HuH-7 (cell line): ENCODE measurements around the gene E4F1.
"Not testable (repeated sequence)": the region's sequence is repeated elsewhere in the genome, so short reads cannot be mapped to it uniquely, and the experiment has no call there.

Experiments
- DNase-seq: peaks from one replicate; pipeline ENCODE4 v3.0.0; 2011; ENCODE audit warnings: low spot score

The E4F1 gene

GRCh38 chr16:2190002-2190658 is 33.3 kb upstream of the E4F1 start:
- no peak for DNase-seq

- no peak for DNase-seq
Observed at GRCh38 chr16:2190659-2191445, 32.5 kb upstream of the E4F1 start.

GRCh38 chr16:2191446-2191706 is 32.0 kb upstream of the E4F1 start:
- no peak for DNase-seq

DNA sequence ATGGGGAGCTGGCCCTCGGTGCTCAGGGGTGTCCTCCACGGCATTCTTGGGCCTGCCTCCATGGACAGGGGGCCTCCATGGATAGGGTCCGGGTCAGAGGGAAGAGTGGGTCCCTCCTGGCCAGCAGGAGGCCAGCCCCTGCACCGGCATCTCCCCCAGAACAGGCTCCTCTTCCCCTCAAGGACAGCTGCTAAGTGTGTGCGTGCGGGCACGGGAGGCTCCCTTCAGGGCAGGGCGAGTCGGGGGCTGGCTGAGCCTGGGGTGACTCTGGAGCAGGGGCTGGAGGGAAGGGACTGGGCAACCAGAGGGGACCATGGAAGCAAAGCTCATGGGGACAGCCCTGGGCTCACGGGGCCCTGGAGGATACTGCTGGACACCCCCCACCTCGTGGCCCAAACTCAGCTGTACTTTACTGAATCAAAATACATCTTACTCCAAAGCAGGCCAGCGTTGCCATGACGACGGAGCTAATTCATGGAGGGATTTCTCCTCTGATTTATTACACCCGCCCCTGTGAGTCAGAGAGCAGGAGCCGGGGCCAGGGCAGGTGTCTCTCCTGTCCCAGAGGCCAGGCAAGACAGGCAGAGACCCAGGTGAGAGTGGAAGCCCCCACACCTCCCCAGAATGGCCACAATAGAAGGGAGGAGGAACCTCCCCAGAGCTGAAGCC is 29.1 kb upstream of the E4F1 start:
- no peak for DNase-seq

DNA sequence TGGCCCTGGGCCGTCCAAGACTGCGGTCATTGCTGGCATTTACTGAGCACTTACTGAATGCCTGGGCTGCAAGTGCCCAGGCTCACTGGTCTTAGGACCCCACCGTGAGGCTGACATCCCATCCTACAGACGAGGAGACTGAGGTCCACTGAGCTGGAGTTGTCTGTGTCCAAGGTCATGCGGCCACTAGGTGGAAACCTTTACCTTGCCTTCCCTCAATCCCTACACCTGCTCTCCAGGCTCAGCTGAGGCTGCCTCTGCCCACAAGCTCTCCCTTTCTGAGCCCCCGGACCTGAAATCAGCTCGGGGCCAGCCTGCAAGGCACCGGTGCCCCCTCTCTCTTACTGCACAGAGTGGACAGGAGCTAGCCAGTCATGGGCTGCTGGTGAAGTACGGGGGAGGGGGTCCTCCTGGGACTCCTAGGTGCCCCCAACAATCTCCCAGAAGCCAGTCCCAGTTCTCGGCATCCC is 28.5 kb upstream of the E4F1 start:
- DNase-seq, result peak; percentile 93

DNA sequence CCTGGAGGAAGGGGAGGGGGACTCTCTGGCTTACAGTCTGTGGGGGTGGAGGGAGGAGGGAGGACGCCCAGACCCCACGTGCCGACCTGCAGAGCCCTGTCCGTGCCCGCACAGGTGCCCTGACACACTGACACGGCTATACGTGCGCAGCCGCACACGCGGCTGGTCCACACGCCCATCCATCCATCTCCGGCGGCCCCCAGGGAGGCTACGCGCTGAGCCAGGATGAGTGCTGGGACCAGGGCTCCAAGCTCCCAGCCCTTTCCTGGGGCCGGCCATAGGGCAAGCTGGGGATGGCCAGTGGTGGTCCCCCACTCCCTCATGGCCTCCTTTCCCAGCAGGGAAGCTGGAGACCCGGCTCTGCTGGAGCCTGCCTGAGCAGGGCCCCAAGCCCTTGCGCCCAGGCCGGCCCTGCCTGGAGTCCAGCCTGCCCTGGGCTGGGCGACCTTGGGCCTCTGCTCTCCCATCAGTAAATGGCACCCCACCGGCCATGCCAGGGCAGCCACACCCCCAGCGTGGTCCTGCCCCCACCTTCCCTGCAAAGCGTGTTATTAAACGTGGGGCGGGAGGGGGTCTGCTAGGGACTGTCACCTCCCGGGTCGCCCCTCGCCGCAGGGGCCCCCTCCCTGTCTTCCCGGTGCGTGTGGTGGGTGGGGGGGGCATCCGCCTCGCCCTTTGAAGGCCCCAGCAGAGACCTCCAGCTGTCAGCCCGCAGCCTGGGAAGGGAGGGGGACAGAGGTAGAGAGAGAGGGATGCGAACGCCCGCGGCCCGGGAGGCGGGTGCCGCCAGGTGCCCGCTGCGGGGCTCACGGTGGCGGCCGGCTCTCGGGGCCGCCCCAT is 27.8 kb upstream of the E4F1 start:
- DNase-seq, result no peak

DNA sequence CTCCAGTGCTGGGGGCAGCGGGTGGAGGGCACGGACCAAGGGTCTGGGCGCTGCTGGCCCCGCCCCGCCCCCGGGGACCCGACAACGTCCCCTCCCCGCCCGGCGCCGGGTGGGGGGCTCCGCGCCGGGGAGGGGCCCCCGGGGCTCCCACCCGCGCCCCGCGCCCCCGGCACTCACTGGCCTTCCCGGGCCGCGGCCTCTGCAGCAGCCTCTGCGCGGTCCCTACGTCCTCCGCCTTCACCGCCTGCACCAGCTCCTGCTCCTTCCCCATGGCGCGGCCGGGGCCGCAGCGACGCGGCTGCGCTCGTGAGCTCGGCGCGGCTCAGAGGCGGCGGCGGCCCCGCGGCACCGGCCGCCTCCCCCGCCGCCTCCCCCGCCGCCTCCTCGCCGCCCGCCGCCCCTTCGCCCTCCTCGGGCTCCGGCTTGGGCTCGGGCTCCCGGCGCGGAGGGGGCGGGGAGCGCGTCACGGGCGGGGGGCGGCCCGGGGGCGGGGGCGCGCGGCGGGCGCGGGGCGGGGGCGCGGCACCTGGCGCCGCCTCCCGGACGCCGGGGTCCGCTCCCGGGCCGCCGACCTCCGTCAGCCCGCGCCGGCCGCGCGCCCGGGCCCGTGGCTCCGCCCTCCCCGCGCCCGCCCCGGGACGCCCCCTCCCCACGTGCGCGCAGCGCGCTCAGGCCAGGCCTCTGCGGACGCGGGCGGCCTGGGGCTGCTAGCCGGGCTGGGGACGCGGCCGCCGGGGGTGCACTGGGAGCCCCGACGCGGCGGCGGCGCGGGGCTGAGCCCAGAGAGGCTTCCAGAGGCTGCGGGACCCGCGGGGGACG is 27.0 kb upstream of the E4F1 start, which contains the start of gene CASKIN1:
CASKIN1 (minus strand) TSS at position 444 of the 819 bp plus-strand sequence; CDS start at position 271, 173 bp downstream.
- no peak for DNase-seq

DNA sequence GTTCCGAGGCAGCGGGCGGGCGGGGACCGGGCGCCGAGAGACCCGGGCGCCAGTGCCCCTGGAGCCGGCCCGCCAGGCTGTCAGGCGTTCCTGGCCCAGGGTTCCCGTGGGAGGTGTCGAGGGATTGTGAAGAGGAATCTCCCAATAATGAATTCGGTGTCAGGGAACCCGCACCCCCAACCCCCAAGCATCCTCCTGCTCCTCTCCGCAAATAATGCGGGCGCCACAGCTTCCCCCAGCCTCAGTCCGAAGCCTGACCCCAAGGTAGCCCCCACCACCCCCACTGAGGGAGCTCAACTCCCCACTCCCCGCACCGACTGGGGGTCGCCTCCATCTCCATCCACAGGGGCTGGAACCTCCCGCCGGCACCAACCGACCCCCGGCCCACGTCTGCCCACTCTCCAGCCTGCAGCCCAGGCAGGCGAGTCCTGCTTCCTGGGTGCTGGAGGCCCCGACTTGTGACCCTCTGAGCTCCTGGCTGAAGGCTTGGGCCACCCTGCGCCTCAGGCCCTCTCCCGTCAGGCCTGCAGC is 26.3 kb upstream of the E4F1 start:
- no peak for DNase-seq

DNA sequence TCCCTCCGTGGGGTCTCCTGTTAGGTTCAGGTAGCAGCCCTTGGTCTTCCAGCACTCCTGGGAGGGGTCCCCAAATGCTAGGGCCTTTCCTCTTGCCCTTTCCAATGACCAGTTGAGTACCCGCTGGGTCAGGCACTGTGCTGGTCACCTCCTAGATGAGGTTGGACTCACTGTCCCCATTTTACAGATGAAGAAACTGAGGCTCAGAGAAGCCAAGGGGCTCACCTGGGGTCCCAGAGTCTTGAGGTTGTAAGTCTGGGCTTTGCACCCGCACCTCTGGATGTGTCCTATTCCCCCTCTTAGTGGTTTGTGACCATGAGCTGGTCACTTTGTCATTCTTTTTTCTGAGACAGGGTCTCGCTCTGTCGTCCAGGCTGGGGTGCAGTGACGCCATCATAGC is 25.6 kb upstream of the E4F1 start:
- DNase-seq, result no peak

- no peak for DNase-seq
Observed at GRCh38 chr16:2198283-2198682, 25.1 kb upstream of the E4F1 start.

- DNase-seq, result no peak
Observed at GRCh38 chr16:2199095-2199494, 24.3 kb upstream of the E4F1 start.

DNA sequence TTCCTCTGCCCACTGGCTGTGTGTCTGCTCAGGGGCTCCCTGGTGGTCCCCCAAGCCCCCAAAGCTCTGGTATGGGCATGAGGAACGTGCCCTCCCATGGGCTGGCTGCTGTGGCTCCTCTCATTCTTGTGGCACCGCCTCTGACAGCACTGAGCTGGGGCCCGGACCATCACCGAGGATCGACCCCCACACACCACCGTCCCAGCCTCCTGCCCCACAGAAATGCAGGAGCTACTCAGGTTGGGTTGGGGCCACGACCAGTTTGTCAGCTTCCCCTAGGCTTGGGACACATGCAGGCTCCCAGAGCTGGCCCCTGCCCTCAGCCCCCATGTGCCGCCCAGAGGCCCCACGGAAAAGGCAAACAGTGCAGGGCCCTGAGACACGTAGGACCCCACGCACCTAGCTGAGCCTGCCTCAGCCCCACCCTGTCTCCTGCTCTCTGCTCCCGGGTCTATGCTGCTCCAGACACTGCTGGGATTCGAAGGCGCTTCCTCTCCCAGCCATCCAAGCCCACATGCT is 23.7 kb upstream of the E4F1 start:
- DNase-seq, result no peak

GRCh38 chr16:2200313-2200712 is 23.1 kb upstream of the E4F1 start:
- no peak for DNase-seq

DNA sequence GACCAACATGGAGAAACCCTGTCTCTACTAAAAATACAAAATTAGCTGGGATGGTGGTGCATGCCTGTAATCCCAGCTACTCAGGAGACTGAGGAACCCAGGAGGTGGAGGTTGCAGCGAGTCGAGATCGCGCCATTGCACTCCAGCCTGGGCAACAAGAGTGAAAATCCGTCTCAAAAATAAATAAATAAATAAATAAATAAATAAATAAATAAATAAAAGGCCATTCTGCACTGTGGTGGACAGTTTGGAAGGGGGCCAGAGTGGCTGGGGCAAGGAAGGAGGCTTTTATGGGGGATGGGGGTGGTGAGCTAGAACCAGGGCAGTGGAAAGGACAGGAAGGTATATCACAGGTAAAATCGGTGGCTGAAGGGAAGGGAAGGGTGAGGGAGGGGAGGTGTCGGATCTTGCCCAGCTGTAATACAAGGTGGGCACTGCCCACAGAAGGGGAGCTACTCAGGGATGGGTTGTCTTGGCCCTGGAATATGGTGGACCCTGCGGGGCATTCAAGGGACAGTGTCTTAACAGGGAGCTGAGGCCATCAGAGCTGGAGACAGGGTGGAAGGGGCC is 20.2 kb upstream of the E4F1 start:
- not testable (repeated sequence) for DNase-seq

DNA sequence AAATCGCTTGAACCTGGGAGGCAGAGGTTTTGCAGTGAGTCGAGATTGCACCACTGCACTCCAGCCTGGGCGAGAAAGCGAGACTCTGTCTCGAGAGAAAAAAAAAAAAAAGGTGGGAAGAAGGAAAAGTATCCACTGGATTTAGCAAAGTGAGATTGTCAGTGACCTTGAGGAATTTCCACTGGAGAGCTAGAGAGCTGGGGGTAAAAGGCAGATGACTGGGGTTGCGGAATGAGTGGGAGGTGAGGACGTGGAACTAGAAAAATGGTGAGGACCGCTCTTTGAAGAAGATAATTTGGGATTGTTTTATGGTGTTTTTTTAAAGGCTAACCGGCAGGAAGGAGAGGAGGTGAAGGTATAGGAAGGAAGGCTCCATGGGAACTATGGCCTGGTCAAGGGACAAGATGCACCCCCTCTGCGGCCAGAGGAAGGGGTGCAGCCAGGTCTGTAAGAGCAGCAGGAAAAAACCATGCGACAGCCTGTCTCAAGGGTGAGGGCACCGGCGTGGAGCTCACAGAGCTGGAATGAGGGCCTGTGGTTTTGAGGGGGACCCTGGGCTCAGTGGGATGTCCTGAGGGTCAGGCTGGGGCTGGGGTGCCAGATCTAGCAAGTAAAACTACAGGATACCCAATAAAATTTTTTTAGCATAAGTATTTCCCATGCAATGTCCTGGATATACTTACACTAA is 18.8 kb upstream of the E4F1 start:
- no peak for DNase-seq

- DNase-seq, result peak; percentile 97
Observed at GRCh38 chr16:2205104-2205966, 18.1 kb upstream of the E4F1 start, which contains the start of gene MLST8. Gene MLST8, plus strand, starts transcription at chr16:2205454. Its CDS starts 632 bp downstream, at chr16:2206086.

GRCh38 chr16:2205967-2206313 is 17.5 kb upstream of the E4F1 start:
- no peak for DNase-seq

GRCh38 chr16:2206420-2206779 is 17.0 kb upstream of the E4F1 start:
- no peak for DNase-seq
